HG02759 (cell line): ENCODE measurements around the gene GCN1.
"Not testable (repeated sequence)": the region's sequence is repeated elsewhere in the genome, so short reads cannot be mapped to it uniquely, and the experiment has no call there.

Source experiments
- ATAC-seq: cut with Tn5 transposase; IDR thresholded peaks from one replicate; pipeline ENCODE4 v1.9.1; 2021; ENCODE audit warnings: mild to moderate bottlenecking, moderate library complexity; ENCODE audit not compliant: unreplicated experiment

Gene GCN1, protein sequence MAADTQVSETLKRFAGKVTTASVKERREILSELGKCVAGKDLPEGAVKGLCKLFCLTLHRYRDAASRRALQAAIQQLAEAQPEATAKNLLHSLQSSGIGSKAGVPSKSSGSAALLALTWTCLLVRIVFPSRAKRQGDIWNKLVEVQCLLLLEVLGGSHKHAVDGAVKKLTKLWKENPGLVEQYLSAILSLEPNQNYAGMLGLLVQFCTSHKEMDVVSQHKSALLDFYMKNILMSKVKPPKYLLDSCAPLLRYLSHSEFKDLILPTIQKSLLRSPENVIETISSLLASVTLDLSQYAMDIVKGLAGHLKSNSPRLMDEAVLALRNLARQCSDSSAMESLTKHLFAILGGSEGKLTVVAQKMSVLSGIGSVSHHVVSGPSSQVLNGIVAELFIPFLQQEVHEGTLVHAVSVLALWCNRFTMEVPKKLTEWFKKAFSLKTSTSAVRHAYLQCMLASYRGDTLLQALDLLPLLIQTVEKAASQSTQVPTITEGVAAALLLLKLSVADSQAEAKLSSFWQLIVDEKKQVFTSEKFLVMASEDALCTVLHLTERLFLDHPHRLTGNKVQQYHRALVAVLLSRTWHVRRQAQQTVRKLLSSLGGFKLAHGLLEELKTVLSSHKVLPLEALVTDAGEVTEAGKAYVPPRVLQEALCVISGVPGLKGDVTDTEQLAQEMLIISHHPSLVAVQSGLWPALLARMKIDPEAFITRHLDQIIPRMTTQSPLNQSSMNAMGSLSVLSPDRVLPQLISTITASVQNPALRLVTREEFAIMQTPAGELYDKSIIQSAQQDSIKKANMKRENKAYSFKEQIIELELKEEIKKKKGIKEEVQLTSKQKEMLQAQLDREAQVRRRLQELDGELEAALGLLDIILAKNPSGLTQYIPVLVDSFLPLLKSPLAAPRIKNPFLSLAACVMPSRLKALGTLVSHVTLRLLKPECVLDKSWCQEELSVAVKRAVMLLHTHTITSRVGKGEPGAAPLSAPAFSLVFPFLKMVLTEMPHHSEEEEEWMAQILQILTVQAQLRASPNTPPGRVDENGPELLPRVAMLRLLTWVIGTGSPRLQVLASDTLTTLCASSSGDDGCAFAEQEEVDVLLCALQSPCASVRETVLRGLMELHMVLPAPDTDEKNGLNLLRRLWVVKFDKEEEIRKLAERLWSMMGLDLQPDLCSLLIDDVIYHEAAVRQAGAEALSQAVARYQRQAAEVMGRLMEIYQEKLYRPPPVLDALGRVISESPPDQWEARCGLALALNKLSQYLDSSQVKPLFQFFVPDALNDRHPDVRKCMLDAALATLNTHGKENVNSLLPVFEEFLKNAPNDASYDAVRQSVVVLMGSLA (N-terminal part only)

DNA sequence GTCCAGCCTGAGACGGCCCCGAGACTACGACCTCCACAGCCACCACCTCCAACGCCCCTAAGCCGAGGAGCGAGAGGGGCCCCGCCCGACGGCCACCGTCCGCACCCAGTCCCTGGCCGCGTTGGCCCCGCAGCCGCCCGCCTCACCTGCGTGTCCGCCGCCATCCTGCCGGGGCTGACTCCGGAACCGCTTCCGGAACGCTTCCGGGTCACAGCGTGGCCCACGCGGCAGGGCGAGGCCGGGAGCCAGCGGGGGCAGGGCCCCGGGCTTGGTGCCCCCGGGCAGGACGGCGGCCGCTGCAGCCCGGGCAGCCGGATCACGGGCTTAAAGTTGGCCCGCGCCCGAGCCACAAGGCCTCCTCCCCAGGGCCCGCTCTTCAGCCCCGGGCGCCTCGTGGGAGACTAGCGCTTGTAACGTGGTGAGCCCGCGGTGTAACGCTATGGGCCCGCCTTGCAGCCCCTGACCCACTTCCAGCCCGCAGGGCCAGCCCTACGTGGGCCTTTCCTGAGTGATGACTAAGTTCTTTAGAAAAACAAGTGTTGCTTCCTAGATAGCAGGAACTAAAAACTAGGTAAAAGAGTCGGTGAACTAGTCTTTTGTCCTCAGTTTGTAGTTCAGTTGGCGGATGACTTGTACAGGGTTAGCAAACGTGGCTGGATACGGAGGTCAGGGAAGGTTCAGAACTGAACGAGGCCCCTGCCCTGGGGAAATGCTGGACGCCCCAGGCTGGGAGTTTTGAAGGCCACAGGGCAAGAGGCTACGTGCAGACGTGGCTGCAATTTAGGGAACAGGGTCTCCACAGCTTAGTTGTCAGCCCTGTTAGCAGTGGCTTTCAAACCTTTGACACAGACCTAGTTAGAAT, at the start of gene GCN1:
GCN1 (minus strand) TSS at position 182 of the 862 bp plus-strand sequence; CDS start at position 164, 18 bp downstream.
- ATAC-seq = peak; percentile 89

DNA sequence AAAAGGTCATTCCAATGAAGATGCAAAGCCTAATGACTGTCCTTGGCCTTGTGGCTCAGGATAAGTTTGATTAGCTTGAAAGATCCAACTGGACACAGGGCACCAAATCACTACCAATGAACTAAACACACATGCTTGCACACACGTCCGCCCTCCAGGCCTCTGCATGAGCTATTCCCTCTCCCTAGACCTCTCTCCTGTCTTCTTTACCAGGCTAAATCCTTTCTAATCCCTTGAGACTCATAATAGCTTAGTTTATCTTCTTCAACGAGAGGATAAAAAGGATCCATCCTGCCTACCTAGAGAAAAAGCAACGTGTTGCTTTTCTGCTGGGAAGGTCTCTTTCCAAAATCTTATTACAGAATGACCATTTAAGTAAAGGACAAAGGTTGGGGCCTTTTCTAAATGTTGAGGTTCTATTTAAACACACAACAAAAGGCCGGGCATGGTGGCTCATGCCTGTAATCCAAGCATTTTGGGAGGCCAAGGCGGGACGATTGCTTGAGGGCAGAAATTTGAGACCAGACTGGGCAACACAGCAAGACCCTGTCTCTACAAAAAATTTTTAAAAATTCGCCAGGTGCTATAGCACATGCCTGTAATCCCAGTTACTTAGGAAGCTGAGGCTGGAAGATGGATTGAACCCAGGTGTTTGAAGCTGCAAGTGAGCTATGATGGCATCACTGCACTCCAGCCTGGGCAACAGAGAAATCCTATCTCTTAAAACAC, 48.6 kb upstream of the GCN1 start:
- no peak for ATAC-seq

DNA sequence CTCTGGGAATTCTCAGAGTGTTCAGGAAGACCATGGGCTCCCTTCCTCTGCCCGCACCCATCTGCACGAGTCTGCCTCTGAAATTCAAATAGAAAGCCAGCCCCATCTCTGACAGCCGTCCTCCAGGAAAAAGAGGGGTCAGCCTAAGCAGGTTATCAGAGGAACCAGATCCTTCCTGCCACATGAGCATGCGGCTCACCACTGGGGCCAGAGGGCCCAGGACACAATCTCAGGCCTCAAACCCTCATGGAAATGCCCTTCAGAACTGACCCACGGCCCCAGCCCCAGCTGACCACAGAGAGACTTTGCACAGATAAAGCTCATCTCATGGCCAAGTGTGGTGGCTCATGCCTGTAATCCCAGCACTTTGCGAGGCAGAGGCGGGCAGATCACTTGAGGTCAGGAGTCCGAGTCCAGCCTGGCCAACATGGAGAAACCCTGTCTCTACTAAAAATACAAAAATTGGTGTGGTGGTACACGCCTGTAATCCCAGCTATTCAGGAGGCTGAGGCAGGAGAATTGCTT, 47.8 kb upstream of the GCN1 start:
- ATAC-seq = no peak

DNA sequence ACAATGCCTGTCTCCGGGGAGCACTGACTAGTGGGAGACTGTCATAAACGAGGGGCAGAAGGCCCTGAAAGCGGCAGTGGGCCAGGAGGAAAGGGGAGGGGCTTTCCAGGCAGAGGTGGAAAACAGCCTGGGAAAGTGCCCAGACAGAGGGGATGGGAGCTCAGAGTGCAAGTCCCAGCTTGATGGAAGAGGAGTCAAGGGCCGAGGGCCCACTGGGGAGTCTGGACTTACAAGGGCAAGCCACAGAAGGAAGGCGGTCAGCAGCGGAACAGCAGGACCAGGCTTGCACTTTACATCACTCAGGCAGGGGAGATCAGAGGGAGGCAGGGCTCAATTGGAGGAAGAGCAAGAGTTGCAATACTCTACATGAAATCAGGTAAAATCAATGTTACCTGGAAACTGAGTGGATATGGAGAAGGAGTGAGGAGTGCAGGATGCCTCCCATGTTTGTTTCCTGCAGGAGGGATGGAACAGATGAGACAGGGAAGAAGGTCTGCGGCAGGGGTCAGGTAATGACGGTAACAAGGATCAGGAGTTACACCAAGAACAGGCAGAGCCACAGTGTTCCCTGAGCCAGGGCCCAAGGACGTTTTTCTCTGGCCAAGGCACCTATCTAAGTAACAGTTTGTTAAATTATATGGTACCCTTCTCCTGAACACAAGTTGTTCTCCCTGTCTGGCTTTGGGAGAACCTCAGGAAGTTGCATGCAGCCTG, 47.2 kb upstream of the GCN1 start:
- ATAC-seq = no peak

DNA sequence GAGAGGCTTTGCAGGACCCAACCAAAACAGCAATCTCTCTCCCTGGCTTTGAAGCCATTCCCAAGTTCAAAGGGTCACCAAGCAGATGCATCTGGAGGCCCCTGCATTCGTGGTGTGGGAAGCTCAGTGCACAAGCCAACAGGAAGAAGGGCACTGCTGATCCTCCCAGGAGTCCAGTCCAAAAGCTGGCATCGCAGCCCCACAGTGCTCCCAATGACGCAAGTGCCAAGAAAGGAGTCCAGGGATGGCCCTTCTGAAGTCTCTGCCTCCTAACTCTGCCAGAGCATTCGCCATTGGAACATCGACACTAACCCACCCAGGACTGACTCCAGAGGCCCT, 45.9 kb upstream of the GCN1 start:
- no peak for ATAC-seq

DNA sequence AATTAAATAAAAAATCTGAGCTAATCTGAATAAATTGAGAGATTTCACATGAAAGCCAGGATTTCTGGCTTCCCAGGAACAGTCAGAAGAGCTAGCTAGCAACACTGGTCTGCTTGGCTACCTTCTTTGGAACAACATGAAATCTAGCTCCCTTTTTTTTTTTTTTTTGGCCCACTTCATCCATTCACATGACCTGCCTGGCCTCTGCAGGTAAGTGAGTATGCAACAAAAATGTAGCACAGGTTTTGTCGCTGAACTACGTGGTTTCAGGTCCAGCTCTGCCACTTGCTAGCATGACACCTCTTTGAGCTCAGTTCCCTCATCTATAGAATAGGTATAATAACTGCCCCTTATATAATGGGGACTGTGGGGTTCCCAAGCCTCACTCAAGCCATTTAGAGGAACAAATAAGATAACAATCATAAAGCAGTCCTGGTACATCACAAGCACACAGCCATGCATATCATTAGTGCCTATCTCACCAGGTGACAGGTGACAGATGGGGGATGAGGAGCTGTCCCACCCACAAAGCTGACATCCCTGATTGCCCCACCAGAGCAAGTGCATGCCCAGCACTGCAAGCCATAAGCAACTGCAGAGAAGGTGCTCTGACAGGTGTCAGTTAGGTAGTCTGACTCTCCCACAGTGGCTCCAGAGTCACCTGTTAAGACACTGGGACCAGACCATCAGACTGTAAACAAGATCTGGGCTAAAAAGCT, 45.4 kb upstream of the GCN1 start:
- no peak for ATAC-seq

DNA sequence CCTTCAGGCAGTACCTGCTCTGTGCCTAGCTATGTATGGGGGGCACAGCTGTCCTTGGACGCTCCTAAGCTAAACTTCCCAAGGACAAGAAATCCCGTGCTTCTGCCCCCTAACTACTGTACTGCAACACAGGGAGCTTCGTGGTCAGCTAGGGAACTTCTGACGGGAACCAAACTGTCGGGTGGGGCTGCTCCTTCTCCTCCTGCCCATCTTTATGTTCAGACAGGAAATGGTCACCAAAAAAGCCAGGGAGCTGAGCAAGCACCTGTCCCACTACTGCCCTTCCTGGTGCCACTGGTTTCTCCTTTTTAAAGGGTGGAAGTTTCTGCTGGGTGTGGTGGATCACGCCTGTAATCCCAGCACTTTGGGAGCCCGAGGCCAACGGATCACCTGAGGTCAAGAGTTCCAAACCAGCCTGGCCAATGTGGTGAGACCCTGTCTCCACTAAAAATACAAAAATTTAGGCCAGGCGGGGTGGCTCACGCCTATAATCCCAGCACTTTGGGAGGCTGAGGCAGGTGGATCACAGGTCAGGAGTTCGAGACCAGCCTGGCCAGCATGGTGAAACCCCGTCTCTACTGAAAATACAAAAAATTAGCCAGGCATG, 44.4 kb upstream of the GCN1 start:
- ATAC-seq = no peak

DNA sequence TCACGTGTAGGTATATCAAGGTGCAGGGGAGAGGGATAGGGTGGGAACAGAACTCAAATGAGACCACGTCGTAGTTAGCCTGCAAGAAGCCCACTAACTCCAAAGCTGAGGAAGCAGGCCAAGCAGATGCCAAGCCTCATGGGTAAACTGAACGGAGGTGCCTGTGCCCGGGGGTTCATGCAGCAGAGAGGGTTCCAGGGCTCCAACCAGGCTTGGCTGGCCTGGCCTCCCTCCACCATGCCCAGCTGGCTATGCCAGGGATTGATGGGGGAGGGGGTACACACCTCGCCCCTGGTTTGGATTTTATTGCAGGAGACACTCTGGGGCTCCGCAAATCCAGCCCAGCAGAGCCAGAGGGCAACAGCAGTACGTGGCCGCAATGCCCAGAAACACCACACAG, 43.7 kb upstream of the GCN1 start:
- ATAC-seq = no peak

DNA sequence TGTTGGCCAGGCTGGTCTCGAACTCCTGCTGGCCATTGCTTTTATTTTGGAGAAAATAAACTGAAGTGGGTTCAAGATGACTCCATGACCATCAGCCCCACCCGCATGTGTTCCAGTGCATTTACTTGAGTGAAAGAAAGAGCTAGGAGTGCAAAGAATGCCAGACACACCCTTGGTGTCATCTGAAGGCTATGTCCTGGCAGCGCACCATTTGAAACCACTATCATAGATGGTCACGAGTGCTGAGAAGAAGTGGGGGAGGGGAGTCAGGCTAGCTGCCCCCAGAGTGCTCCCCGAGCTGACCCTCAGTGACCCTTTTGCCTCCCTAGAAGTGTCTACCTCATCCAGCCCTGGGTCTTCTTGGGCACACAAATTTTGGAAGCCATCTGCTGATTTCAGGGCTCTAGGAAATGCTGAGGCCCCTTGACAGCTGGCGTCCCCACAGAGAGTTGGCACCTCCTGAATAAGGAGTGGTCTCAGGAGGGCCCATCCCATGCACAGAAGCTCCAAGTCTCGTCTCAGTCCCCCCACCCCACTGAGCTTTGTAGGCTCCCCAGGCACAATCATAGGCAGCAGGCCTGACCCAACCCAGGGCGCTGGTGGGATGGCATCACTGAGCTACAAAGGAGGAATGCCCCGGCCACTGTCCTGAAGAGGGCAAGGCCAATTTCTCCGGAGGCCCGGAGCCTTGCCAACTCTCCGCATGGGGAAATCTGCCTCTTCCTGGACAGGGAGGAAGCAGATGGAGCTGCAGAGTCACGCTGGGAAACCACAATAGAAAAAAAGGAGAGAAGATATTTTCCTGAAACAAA, 43.1 kb upstream of the GCN1 start:
- ATAC-seq = no peak

DNA sequence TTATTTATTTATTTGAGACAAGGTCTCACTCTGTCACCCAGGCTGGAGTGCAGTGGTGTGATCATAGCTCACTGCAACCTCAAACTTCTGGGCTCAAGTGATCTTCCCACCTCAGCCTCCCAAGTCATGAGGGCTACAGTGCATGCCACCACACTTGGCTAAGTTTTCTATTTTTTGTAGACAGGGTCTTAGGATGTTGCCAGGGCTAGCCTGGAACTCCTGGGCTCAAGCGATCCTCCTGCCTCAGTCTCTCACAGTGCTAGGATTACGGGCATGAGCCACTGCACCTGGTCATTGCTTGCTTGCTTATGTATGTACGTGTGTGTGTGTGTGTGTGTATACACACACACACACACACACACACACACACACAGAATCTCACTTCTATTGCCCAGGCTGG, 42.3 kb upstream of the GCN1 start:
- ATAC-seq = not testable (repeated sequence)

DNA sequence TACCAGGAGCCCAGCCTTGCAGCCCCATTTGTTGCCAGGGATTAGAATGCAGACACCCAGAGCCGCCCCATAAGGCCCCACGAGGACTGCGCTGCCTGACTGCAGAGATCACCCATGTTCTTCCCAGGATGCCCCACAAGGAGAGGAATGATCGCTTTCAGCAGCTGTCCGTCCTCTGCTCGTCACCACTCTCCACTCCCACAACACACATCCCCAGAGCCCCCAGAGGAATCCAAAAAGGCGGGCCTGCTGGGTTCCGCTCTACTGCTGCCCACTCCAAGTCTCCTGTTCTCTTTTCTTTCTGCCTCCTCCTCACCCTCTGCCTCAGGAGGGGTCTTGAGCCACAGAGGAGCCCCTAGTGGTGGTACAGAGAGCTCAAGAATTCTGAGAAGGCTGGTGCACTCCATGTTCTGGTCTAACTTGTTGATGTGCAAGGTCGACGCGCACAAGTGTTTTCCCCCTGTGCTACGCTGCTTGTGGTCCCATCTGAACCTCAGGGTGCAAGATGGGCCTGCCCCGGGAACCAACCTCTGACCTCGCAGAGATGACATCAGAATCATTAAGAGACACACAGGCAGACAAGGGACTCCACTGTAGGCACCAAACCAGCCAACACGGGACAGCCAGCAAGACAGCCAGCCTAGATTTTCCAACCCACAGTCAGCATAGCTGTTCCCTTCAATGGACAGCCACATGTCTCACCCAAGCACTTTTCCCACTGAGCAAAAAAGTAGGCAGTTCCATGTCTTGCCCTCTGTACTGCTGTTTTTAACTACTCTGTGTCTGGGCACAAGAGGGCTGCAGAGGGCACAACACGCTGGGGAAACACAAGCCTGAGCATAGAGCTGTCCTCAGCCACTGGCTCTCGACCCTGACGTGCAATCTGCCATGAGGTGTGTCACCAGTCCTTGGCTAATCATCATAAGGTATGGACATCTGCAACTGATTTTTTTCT, 41.1 kb upstream of the GCN1 start:
- no peak for ATAC-seq

DNA sequence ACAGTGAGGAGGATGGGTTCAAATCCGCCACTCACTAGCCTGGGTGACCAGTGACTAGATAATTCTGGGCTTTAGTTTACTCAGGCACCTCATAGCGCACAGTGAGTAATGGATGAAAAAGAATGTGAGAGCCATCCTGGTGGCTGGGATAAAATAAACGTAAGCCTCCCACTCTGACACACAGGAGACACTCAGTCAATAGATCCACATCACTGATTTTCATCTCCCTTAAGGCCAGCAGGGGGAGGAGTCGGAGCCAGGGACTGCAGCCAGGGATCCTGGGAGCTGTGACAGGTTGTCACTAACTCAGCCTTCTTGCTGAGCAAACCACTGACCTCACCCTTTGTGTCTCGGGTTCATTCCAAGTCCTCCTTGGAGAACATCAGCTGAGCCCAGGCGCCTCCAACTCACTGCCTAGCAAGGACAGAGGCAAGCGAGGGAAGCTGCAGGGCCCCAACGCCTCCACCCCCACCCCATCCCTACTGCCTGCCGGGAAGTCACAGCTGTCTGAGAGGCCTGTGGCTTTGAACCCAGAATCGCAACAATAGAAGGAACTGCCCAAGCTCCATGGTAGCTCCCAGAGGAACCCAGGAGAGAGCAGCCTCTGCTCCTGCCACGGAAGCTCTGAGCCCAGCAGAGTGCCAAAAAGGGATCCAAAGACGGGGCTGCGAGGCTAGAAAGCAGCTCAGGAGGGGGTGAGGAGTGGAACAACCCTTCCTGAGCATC, 40.3 kb upstream of the GCN1 start:
- ATAC-seq = no peak

DNA sequence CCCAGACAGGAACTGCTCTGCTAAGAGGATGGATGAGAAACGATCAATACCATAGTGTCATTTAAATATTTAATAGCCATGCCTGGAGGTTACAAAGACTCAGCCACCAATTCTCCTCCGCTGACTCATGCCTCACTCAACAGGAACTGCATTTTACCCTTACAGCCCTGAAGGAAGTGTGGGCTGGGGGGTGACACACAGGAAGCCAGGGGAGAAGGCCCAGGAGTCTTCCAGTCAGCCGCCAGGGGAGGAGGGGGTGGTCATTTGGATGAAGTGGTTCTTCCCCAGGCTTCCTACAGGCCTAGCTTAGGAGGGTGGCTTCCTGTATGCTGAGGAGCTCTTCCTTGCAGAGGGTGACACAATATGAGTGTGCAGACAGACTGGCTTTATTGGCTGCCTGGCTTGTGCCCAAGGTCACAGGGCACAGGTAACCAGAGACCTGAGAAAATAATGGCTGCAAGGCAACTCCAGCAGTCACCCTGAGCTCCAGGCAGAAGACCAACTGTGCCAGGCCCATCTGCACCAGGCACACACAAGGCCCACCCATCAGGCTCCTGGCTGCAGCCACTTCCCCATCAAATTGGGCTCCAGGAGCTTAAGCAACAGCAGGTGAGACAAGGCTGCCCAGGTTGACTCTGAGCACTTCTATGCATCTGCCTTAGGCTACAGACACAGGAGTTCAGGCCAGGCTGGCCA, 36.9 kb upstream of the GCN1 start:
- no peak for ATAC-seq

DNA sequence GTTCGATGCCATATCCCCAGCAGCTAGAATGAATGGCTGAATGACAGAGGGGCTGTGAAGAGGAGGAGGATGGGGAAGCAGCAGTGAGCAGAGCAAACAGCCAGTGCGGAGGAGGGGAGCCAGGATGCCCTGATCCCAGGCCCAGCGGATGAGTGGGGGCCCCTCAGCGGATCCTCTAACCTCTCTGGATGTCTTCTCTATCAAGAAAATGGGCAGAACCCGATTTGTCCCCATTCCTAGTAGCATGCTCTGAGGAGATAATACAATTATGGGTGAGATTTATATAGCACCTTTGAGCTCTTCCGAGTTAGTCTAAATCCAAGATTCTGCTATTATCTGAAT, 36.4 kb upstream of the GCN1 start:
- no peak for ATAC-seq
